ENCODE measurements around the gene C1S.

- no peak for TF ChIP-seq CTCF (IDR thresholded peaks at IDR 0.05)
- no peak for TF ChIP-seq POLR2A (IDR thresholded peaks at IDR 0.05)
Observed at GRCh38 chr12:7076493-7076892, 16.0 kb downstream of the C1S start.

Data from stomach (tissue), 4 donors.